OCI-M2 (cell line): ENCODE results near the gene CDK19.
"Not testable (repeated sequence)": the region's sequence is repeated elsewhere in the genome, so short reads cannot be mapped to it uniquely, and the experiment has no call there.

Source experiments
- DNase-seq: peaks from one replicate; lab custom pipeline; 2025; ENCODE audit not compliant: unreplicated experiment; lab: John Stamatoyannopoulos, UW

The CDK19 gene

GRCh38 chr6:110815411-110816409 is at the start of gene CDK19:
Gene CDK19, minus strand, starts transcription at chr6:110815469. Its CDS starts 333 bp downstream, at chr6:110815136.
- DNase-seq = peak; percentile 96

- no peak for DNase-seq
Measured at GRCh38 chr6:110864824-110865223, 49.6 kb upstream of the CDK19 start.

- DNase-seq = no peak
Measured at GRCh38 chr6:110859335-110859792, 44.1 kb upstream of the CDK19 start.

GRCh38 chr6:110858562-110859214 is 43.4 kb upstream of the CDK19 start:
- DNase-seq = no peak

GRCh38 chr6:110858016-110858415 is 42.7 kb upstream of the CDK19 start:
- DNase-seq = no peak

- no peak for DNase-seq
Measured at GRCh38 chr6:110856296-110856695, 41.0 kb upstream of the CDK19 start.

GRCh38 chr6:110853754-110854477 is 38.6 kb upstream of the CDK19 start:
- DNase-seq = no peak

- no peak for DNase-seq
Measured at GRCh38 chr6:110852773-110853172, 37.5 kb upstream of the CDK19 start.

GRCh38 chr6:110849781-110850180 is 34.5 kb upstream of the CDK19 start:
- no peak for DNase-seq

GRCh38 chr6:110841266-110841665 is 26.0 kb upstream of the CDK19 start:
- DNase-seq = no peak

GRCh38 chr6:110835751-110836150 is 20.5 kb upstream of the CDK19 start:
- DNase-seq = not testable (repeated sequence)

- DNase-seq = no peak
Measured at GRCh38 chr6:110833831-110834230, 18.6 kb upstream of the CDK19 start.

- no peak for DNase-seq
Measured at GRCh38 chr6:110831405-110831804, 16.1 kb upstream of the CDK19 start.

GRCh38 chr6:110828396-110828795 is 13.1 kb upstream of the CDK19 start:
- DNase-seq = no peak

GRCh38 chr6:110826236-110827129 is 11.2 kb upstream of the CDK19 start:
- DNase-seq = no peak

GRCh38 chr6:110823146-110823545 is 7.9 kb upstream of the CDK19 start:
- no peak for DNase-seq

GRCh38 chr6:110822249-110822648 is 7.0 kb upstream of the CDK19 start:
- no peak for DNase-seq

- no peak for DNase-seq
Measured at GRCh38 chr6:110816677-110817076, 1.4 kb upstream of the CDK19 start.

- DNase-seq = no peak
Measured at GRCh38 chr6:110815015-110815410, 256 bp downstream of the CDK19 start.
